ENCODE results near the gene WDR36. TPM values are rescaled to one million over a fixed set of nuclear protein-coding genes. Genes with fewer than 3 reads are reported as not detected.

The WDR36 gene
- 18.4 and 23.5 TPM in 2 replicates for total RNA-seq
- long read RNA-seq, full-length matches to known transcripts: 63 of 126 reads
- long read RNA-seq, partial matches to known transcripts: 39 of 126 reads
- long read RNA-seq, other reads (novel, unspliced or antisense): 24 of 126 reads

DNA sequence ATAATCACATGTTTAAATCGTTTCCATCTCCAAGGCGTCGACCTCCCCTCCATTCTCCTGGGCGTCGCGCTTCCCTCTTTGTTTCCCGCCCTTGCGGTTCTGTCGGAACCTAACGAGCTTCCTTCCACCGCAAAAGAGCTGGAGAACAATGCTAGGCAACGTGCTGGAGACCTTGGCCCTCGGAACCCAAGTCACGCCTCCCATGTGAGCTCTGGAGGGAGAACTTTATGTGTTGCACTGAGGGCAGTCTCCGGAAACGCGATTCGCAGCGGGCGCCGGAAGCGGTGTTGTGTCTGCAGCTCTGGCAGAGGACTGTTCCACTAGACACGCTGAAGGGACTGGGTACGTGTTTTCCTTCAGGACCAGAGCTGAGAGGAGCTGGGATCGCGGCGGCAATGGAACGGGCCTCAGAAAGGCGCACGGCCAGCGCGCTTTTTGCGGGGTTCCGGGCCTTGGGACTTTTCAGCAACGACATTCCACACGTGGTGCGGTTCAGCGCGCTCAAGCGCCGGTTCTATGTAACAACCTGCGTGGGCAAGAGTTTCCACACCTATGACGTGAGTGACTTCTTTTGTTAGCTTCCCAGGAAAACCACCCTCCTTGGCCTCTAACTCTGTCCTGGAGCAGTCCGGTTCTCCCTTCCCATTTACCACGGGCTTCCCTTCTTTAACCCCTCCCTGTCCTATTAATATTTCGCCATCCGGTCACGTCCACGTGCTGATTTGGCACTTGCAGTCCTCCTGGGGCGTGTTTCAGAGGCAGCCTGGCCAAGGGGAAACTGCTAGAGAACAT lies at the start of gene WDR36:
Gene WDR36 (plus strand): TSS at position 287 of the 792 bp plus-strand sequence. CDS start 109 bp downstream, at position 396.
- DNase-seq (ENCODE audit: extremely low spot score, unreplicated experiment): peak; percentile 95
- TF ChIP-seq, protein P1, sequence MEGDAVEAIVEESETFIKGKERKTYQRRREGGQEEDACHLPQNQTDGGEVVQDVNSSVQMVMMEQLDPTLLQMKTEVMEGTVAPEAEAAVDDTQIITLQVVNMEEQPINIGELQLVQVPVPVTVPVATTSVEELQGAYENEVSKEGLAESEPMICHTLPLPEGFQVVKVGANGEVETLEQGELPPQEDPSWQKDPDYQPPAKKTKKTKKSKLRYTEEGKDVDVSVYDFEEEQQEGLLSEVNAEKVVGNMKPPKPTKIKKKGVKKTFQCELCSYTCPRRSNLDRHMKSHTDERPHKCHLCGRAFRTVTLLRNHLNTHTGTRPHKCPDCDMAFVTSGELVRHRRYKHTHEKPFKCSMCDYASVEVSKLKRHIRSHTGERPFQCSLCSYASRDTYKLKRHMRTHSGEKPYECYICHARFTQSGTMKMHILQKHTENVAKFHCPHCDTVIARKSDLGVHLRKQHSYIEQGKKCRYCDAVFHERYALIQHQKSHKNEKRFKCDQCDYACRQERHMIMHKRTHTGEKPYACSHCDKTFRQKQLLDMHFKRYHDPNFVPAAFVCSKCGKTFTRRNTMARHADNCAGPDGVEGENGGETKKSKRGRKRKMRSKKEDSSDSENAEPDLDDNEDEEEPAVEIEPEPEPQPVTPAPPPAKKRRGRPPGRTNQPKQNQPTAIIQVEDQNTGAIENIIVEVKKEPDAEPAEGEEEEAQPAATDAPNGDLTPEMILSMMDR (IDR thresholded peaks at IDR 0.05): no peak
- peak within 1 kb of the TSS; percentile 90 for H3K4me3 Mint-ChIP-seq (ENCODE audit: unreplicated experiment)

DNA sequence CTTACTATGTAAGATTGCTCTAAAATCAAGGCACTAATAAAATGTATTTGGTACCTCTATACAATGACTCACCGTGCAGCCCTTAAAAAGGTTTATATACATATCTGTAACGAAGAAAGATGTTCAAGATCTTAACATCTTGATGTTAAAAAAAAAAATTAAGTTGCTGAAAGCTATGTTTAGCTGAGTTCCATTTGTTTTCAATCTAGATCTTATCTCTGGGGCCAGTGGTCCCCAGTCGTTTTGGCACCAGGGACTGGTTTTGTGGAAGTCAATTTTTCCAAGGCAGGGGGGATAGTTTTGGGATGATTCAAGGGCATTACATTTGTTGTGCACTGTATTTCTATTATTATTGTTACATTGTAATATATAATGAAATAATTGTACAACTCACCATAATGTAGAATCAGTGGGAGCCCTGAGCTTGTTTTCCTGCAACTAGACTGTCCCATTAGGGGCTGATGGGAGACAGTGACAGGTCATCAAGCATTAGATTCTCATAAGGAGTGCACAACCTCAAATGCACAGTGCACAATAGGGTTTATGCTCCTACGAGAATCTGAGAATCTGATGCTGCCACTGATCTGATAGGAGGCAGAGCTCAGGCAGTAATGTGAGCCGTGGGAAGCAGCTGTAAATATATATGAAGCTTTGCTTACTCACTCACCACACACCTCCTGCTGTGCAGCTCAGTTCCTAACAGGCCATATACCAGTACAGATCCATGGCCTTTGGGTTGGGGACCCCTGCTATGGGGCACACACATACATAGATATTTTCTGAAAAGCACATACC lies 48.2 kb upstream of the WDR36 start:
- peaks cover 6% of the 10 kb centered on the region for H3K27me3 Mint-ChIP-seq (ENCODE audit: unreplicated experiment)
- peaks cover under 1% of the 10 kb centered on the region for H3K9me3 Mint-ChIP-seq (ENCODE audit: unreplicated experiment)
- TF ChIP-seq, protein P1 (IDR thresholded peaks at IDR 0.05): no peak
- peaks cover 9% of the 10 kb centered on the region for H3K4me1 Mint-ChIP-seq (ENCODE audit: unreplicated experiment)
- H3K36me3 Mint-ChIP-seq (ENCODE audit: unreplicated experiment): no peaks in the 10 kb centered on the region
- H3K4me3 Mint-ChIP-seq (ENCODE audit: unreplicated experiment): no peak overlapping the region
- DNase-seq (ENCODE audit: extremely low spot score, unreplicated experiment): no peak
- no peak overlapping the region for H3K27ac Mint-ChIP-seq (ENCODE audit: unreplicated experiment)

More for the DNA sequence above, at the start of gene WDR36:
- Mint-ChIP-seq H3K36me3 (ENCODE audit: unreplicated experiment) (peaks cover 13% of the 10 kb centered on the region), H3K27me3 (ENCODE audit: unreplicated experiment) (no peaks in the 10 kb centered on the region), H3K27ac (ENCODE audit: unreplicated experiment) (peak within 1 kb of the TSS; percentile 80), H3K4me1 (ENCODE audit: unreplicated experiment) (peaks cover 20% of the 10 kb centered on the region), H3K9me3 (ENCODE audit: unreplicated experiment) (peaks cover 4% of the 10 kb centered on the region)

DNA sequence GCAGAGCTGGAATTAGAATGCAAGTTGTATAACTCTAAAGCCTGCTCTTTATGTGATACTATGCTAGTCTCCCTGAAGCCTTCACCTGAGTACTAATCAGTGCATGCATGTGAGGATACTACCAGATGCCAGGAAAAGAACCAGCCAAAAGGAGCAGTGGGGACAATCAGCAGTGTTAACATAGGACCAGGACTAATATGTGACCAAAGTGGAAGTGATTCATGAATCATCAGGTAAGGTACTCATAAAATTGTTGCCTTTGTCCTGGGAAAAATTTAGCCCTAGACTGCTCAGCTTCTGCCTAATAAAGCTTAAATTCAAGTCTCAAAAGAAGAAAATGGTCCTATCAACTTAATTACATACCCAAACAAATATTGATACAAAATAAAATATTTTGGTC lies 34.1 kb upstream of the WDR36 start:
- H3K9me3 Mint-ChIP-seq (ENCODE audit: unreplicated experiment): peaks cover 9% of the 10 kb centered on the region
- TF ChIP-seq, protein P1 (IDR thresholded peaks at IDR 0.05): no peak
- H3K27me3 Mint-ChIP-seq (ENCODE audit: unreplicated experiment): peaks cover 52% of the 10 kb centered on the region
- H3K27ac Mint-ChIP-seq (ENCODE audit: unreplicated experiment): no peak overlapping the region
- DNase-seq (ENCODE audit: extremely low spot score, unreplicated experiment): no peak
- no peak overlapping the region for H3K4me3 Mint-ChIP-seq (ENCODE audit: unreplicated experiment)
- no peaks in the 10 kb centered on the region for H3K4me1 Mint-ChIP-seq (ENCODE audit: unreplicated experiment)
- H3K36me3 Mint-ChIP-seq (ENCODE audit: unreplicated experiment): no peaks in the 10 kb centered on the region

DNA sequence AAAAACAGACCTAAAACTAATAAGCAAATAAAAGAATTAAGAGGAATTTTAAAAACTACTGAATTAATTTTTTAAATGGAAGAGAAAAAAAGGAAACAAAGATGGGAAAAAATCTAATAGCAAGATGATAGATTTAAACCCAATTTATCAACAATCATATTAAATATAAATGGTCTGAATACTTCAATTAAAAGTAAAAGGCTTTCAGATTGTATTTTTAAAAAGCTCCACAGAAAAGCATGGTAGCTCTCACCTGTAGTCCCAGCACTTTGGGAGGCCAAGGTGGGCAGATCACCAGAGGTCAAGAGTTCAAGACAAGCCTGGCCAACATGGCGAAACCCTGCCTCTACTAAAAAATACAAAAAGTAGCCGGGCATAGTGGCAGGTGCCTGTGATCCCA lies 32.0 kb upstream of the WDR36 start:
- Mint-ChIP-seq H3K27me3 (ENCODE audit: unreplicated experiment) (peaks cover 47% of the 10 kb centered on the region), H3K4me1 (ENCODE audit: unreplicated experiment) (no peaks in the 10 kb centered on the region), H3K9me3 (ENCODE audit: unreplicated experiment) (peaks cover 7% of the 10 kb centered on the region), H3K36me3 (ENCODE audit: unreplicated experiment) (no peaks in the 10 kb centered on the region), H3K27ac (ENCODE audit: unreplicated experiment) (no peak overlapping the region), H3K4me3 (ENCODE audit: unreplicated experiment) (no peak overlapping the region)
- no peak for DNase-seq (ENCODE audit: extremely low spot score, unreplicated experiment)
- TF ChIP-seq, protein P1 (IDR thresholded peaks at IDR 0.05): no peak

DNA sequence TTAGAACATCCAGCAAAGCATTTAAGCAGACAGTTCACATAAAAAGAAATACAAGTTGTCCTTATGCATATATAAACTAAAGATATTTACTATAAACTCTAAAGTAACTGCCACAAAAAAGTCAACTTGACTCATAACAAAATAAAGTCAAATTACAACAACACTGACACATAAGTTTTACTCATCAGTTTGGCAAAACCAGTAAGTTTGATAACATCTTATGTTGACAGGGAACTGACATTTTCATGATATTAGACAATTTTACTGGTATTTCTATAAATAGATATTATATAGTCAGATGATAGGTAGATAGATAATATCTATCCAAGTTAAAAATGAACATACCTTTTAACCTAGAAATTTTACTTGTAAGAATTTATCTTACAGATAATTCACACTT lies 30.5 kb upstream of the WDR36 start:
- Mint-ChIP-seq H3K27ac (ENCODE audit: unreplicated experiment) (no peak overlapping the region), H3K27me3 (ENCODE audit: unreplicated experiment) (peaks cover 51% of the 10 kb centered on the region), H3K9me3 (ENCODE audit: unreplicated experiment) (peaks cover 4% of the 10 kb centered on the region), H3K36me3 (ENCODE audit: unreplicated experiment) (no peaks in the 10 kb centered on the region), H3K4me1 (ENCODE audit: unreplicated experiment) (no peaks in the 10 kb centered on the region), H3K4me3 (ENCODE audit: unreplicated experiment) (no peak overlapping the region)
- TF ChIP-seq, protein P1 (IDR thresholded peaks at IDR 0.05): no peak
- no peak for DNase-seq (ENCODE audit: extremely low spot score, unreplicated experiment)

All from osteocyte (in vitro differentiated cells).